ENCODE data around the gene SFT2D3.

SFT2D3 gene

GRCh38 chr2:127694986-127695385, 6.3 kb upstream of the SFT2D3 start:
- no peaks in the 10 kb centered on the region for H3K79me2 ChIP-seq
- no peaks in the 10 kb centered on the region for H3K36me3 ChIP-seq (ENCODE audit: control insufficient read depth, insufficient read depth, low read length)
- no peak for TF ChIP-seq CTCF (IDR thresholded peaks at IDR 0.05)
- H2AFZ ChIP-seq, result peak overlapping the region; percentile 73
- no peak overlapping the region for H3K9ac ChIP-seq
- H3K4me2 ChIP-seq (ENCODE audit: low read length), result no peak overlapping the region
- no peak overlapping the region for H3K27ac ChIP-seq
- H3K4me1 ChIP-seq, result no peaks in the 10 kb centered on the region
- no peaks in the 10 kb centered on the region for H3K9me3 ChIP-seq (ENCODE audit: control insufficient read depth, low read length)
- no peak overlapping the region for H3K4me3 ChIP-seq (ENCODE audit: low read depth, low read length)
- no peaks in the 10 kb centered on the region for H3K27me3 ChIP-seq (ENCODE audit: control insufficient read depth, insufficient read depth, low read length)

GRCh38 chr2:127695491-127696472, 5.5 kb upstream of the SFT2D3 start:
- peak overlapping the region; percentile 73 for H2AFZ ChIP-seq
- no peaks in the 10 kb centered on the region for H3K27me3 ChIP-seq (ENCODE audit: control insufficient read depth, insufficient read depth, low read length)
- no peak overlapping the region for H3K27ac ChIP-seq
- no peak overlapping the region for H3K9ac ChIP-seq
- no peak for TF ChIP-seq CTCF (IDR thresholded peaks at IDR 0.05)
- H3K36me3 ChIP-seq (ENCODE audit: control insufficient read depth, insufficient read depth, low read length), result no peaks in the 10 kb centered on the region
- H3K4me3 ChIP-seq (ENCODE audit: low read depth, low read length), result no peak overlapping the region
- no peak overlapping the region for H3K4me2 ChIP-seq (ENCODE audit: low read length)
- no peaks in the 10 kb centered on the region for H3K79me2 ChIP-seq
- no peaks in the 10 kb centered on the region for H3K9me3 ChIP-seq (ENCODE audit: control insufficient read depth, low read length)
- no peaks in the 10 kb centered on the region for H3K4me1 ChIP-seq

GRCh38 chr2:127697482-127698180, 3.7 kb upstream of the SFT2D3 start:
- Histone ChIP-seq H3K79me2 (no peaks in the 10 kb centered on the region), H3K4me3 (ENCODE audit: low read depth, low read length) (no peak overlapping the region), H3K27ac (no peak overlapping the region), H3K9me3 (ENCODE audit: control insufficient read depth, low read length) (no peaks in the 10 kb centered on the region), H2AFZ (no peak overlapping the region), H3K4me2 (ENCODE audit: low read length) (no peak overlapping the region), H3K36me3 (ENCODE audit: control insufficient read depth, insufficient read depth, low read length) (no peaks in the 10 kb centered on the region), H3K9ac (no peak overlapping the region), H3K27me3 (ENCODE audit: control insufficient read depth, insufficient read depth, low read length) (no peaks in the 10 kb centered on the region), H3K4me1 (no peaks in the 10 kb centered on the region)
- TF ChIP-seq CTCF (IDR thresholded peaks at IDR 0.05), result no peak

- Histone ChIP-seq H2AFZ (no peak overlapping the region), H3K4me3 (ENCODE audit: low read depth, low read length) (no peak overlapping the region), H3K36me3 (ENCODE audit: control insufficient read depth, insufficient read depth, low read length) (no peaks in the 10 kb centered on the region), H3K9ac (no peak overlapping the region), H3K79me2 (peaks cover 1% of the 10 kb centered on the region), H3K4me2 (ENCODE audit: low read length) (no peak overlapping the region), H3K4me1 (no peaks in the 10 kb centered on the region), H3K9me3 (ENCODE audit: control insufficient read depth, low read length) (no peaks in the 10 kb centered on the region), H3K27ac (no peak overlapping the region), H3K27me3 (ENCODE audit: control insufficient read depth, insufficient read depth, low read length) (no peaks in the 10 kb centered on the region)
- TF ChIP-seq CTCF (IDR thresholded peaks at IDR 0.05), result no peak
Measured at GRCh38 chr2:127698553-127699355, 2.5 kb upstream of the SFT2D3 start.

Data from parathyroid adenoma (tissue), 2 donors.